Left ventricle myocardium inferior (tissue), 1 donor: ENCODE data around the gene DAZAP1. TPM values are rescaled to one million over a fixed set of nuclear protein-coding genes. Genes with fewer than 3 reads are reported as not detected.

ENCODE experiments used
- DNase-seq: peaks from one replicate; pipeline ENCODE4 v3.0.0-alpha.2; 2020
- H3K27ac ChIP-seq: fragments of 200-600 bp; replicated peaks from 2 replicates; pipeline ENCODE4 v1.8.0; 2021
- H3K27me3 ChIP-seq: fragments of 200-600 bp; 2 replicates; pipeline ENCODE4 v1.8.0; 2021; ENCODE audit warnings: low read depth
- H3K36me3 ChIP-seq: fragments of 200-600 bp; 2 replicates; pipeline ENCODE4 v1.8.0; 2021
- H3K4me1 ChIP-seq: fragments of 200-600 bp; 2 replicates; pipeline ENCODE4 v1.8.0; 2021
- H3K4me3 ChIP-seq: fragments of 200-600 bp; 2 replicates; pipeline ENCODE4 v1.8.0; 2021; ENCODE audit warnings: mild to moderate bottlenecking, moderate library complexity
- H3K9me3 ChIP-seq: fragments of 200-600 bp; replicated peaks from 2 replicates; pipeline ENCODE4 v1.8.0; 2021
- CTCF ChIP-seq: fragments of 200-600 bp; IDR thresholded peaks from 2 replicates; pipeline ENCODE4 v1.8.0; 2021; ENCODE audit warnings: antibody characterized with exemption, mild to moderate bottlenecking, borderline replicate concordance
- intact Hi-C: fragments of 100-400 bp; cut with micrococcal nuclease; formaldehyde crosslinking; loops from one replicate; pipeline ENCODE4 v1.11.0; 2022
- total RNA-seq: library from RNA; stranded (reverse); fragmentation: NEBNext Ultra II Directional; extraction: Animal tissue kit (Norgen Biotek cat#: 25700); gene quantifications from one replicate; pipeline ENCODE4 v1.2.1, GENCODE V29; 2021
- donor health status: DM: no; HTN: yes; CAD: no; lungs with severe emphysema.

The DAZAP1 gene
- total RNA-seq, 1 donor from 2014 or later: 81.8 TPM

- intact Hi-C loops: no loop called here
- TF ChIP-seq CTCF: no peak
- H3K9me3 ChIP-seq: no peaks in the 10 kb centered on the region
These were observed 23.3 kb upstream of the DAZAP1 start for GRCh38 chr19:1384085-1384462.

GRCh38 chr19:1384478-1385110 lies 22.8 kb upstream of the DAZAP1 start:
- intact Hi-C loops: no loop called here
- no peak for TF ChIP-seq CTCF
- peak overlapping the region; percentile 98 for H3K27ac ChIP-seq
- H3K4me3 ChIP-seq: peak overlapping the region; percentile 87
- H3K27me3 ChIP-seq: no peaks in the 10 kb centered on the region
- no peak for DNase-seq
- peaks cover 27% of the 10 kb centered on the region for H3K36me3 ChIP-seq
- peaks cover 72% of the 10 kb centered on the region for H3K4me1 ChIP-seq
- H3K9me3 ChIP-seq: no peaks in the 10 kb centered on the region

More at GRCh38 chr19:1384085-1384462, 23.3 kb upstream of the DAZAP1 start:
- Histone ChIP-seq H3K4me3 (peak overlapping the region; percentile 87), H3K27me3 (no peaks in the 10 kb centered on the region), H3K27ac (peak overlapping the region; percentile 98), H3K4me1 (peaks cover 68% of the 10 kb centered on the region), H3K36me3 (peaks cover 21% of the 10 kb centered on the region)
- DNase-seq: no peak

- intact Hi-C loops: no loop called here
- H3K4me1 ChIP-seq: peaks cover 72% of the 10 kb centered on the region
- H3K27ac ChIP-seq: peak overlapping the region; percentile 98
- TF ChIP-seq CTCF: no peak
- peaks cover 39% of the 10 kb centered on the region for H3K36me3 ChIP-seq
- H3K4me3 ChIP-seq: peak overlapping the region; percentile 87
- H3K27me3 ChIP-seq: no peaks in the 10 kb centered on the region
- no peaks in the 10 kb centered on the region for H3K9me3 ChIP-seq
- DNase-seq: no peak
These were observed 21.6 kb upstream of the DAZAP1 start for GRCh38 chr19:1385816-1386215.

- peaks cover 52% of the 10 kb centered on the region for H3K36me3 ChIP-seq
- no peaks in the 10 kb centered on the region for H3K27me3 ChIP-seq
- intact Hi-C loops: no loop called here
- H3K4me1 ChIP-seq: peaks cover 61% of the 10 kb centered on the region
- no peaks in the 10 kb centered on the region for H3K9me3 ChIP-seq
- no peak for TF ChIP-seq CTCF
- peak overlapping the region; percentile 98 for H3K27ac ChIP-seq
- no peak for DNase-seq
- H3K4me3 ChIP-seq: peak overlapping the region; percentile 37
These were observed 20.3 kb upstream of the DAZAP1 start for GRCh38 chr19:1386945-1387683.

- Histone ChIP-seq H3K4me3 (peak overlapping the region; percentile 37), H3K9me3 (no peaks in the 10 kb centered on the region), H3K27ac (peak overlapping the region; percentile 98), H3K27me3 (no peaks in the 10 kb centered on the region), H3K36me3 (peaks cover 60% of the 10 kb centered on the region), H3K4me1 (peaks cover 59% of the 10 kb centered on the region)
- no peak for TF ChIP-seq CTCF
- intact Hi-C loops: no loop called here
- DNase-seq: peak; percentile 40
These were observed 19.4 kb upstream of the DAZAP1 start for GRCh38 chr19:1387684-1388636.
